HG02981 (cell line): ENCODE data around the gene ZNF81.
"Not testable (repeated sequence)": the region's sequence is repeated elsewhere in the genome, so short reads cannot be mapped to it uniquely, and the experiment has no call there.

Source experiments
- ATAC-seq: cut with Tn5 transposase; IDR thresholded peaks from one replicate; pipeline ENCODE4 v1.9.1; 2021; ENCODE audit warnings: mild to moderate bottlenecking, moderate library complexity; ENCODE audit not compliant: unreplicated experiment

The ZNF81 gene

DNA sequence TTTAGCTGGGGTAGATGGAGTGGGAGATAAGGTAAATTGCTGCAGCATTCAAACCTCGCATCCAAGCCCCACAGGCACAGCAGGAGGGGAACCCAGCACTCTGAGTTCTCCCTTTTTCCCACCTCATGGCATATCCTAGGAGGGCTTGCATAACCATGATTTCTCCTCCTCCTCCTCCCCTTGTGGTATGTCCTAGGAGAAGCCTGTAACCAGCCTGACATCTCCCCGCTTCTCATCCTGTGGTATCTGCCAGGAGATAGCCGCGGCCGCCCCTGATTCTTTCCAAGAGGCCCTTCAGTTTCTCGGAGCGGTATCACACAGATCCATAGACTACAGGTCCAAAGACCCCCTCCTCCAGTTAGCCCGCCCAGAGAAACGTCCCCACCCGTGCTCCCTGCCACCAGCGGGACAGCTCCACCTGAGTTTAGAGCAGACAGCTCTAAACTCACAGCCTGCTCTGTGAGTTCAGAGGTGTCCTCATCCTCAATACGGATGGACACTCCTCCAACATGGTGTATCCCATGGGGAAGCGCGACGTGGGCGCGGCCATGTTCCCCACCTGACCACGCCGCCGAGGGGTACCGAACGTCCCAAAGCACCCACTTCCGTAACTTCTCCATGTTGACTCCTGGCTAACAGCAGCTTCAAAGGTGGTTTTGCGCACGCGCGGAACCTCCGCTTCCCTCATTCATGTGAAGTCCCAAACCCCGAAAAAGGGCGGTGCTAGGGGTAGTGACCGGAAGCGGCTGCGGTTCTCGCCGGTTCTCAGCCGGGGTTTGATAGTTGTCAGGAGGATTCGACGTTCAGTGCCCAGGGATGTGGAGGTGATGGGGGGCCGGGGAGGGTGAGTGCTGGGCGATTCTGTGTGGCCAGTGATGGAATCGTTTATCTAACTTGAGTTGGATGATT lies at the start of gene ZNF81:
Gene ZNF81 (plus strand): TSS at position 739 of the 909 bp plus-strand sequence. CDS start 9,366 bp downstream, outside the sequence.
- ATAC-seq = peak; percentile 81

GRCh38 chrX:47796433-47796906 lies 40.2 kb upstream of the ZNF81 start:
- no peak for ATAC-seq

GRCh38 chrX:47797084-47797483 lies 39.6 kb upstream of the ZNF81 start:
- ATAC-seq = no peak

DNA sequence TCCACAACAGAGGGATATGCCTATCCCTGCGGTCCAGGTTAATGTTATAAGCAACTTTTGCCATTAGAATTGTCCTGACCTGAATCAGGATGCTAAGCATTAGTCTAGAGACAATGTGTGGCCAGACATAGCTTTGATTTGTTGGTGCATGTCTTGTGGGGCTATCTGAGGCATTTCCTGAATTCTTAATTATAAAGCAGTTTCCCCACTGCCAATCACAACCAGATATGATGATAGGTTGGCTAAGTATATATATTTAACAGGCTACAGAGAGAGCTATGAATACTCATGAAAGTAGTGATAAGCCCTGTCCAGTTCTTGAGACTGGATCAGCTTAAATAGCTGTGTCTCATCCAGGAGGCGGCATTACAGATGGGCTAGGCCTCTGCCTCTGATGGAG lies 37.8 kb upstream of the ZNF81 start:
- no peak for ATAC-seq

- no peak for ATAC-seq
Observed at GRCh38 chrX:47802589-47802988, 34.1 kb upstream of the ZNF81 start.

DNA sequence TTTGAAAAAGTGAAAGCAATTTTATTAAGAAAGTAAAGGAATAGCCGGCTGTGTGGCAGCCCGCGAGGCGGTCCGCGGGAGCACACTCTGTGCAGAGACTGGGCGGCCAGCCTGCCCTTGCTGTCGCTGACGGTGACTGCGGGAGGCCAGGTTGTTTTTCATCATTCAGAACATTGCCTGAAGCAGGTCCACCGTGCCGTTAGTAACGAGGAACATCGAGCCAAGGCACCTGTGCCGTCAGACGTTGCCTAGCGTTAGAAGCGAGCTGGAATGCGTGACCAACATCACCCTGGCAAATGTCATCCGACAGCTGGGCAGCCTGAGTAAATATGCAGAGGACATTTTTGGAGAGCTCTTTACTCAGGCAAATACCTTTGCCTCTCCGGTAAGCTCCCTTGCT lies 33.6 kb upstream of the ZNF81 start:
- ATAC-seq = not testable (repeated sequence)

- ATAC-seq = no peak
Observed at GRCh38 chrX:47804315-47804714, 32.4 kb upstream of the ZNF81 start.

- ATAC-seq = not testable (repeated sequence)
Observed at GRCh38 chrX:47805844-47806243, 30.9 kb upstream of the ZNF81 start.

DNA sequence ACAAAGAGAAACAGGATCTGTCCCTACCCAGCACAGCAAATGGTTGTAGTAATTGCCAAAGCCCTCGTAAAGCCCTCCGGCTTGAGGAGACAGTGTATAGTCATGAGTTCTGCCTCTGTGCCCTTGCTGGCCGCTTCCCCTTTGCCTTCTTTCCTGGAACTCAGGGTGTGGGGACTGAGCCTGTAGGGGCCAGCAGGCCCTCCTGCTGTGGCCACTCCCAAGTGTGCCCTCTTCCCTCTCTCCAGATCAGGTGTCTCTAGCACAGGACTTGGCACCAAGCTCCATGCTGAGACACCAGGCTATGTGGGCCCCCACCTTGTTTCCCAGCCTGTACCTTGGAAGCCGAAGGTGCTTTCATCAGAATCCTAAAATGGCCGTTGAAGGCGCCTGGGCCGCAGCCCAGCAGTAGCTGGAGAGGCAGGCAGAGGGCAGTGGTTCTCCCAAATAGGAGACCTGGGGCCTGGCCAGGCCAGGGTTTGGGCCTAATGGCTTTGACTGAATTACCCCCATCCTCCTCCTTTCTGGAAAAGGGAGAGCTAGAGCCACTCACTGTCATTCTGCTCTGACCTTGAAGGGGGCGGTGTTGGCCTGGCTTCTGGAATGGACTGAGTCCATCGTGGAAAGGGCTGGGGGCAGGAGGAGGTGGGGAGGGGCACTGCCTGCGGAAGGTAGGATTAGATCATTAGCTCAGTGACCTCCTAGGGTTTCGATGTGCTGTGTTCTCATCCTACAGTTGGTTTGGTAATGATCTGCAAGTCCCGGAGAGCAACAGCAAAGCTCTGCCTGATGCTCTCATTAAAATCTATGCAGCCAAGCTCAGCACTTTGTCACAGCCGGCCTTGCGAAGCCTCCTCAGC lies 30.1 kb upstream of the ZNF81 start:
- not testable (repeated sequence) for ATAC-seq

- not testable (repeated sequence) for ATAC-seq
Observed at GRCh38 chrX:47807272-47807538, 29.5 kb upstream of the ZNF81 start.

GRCh38 chrX:47807548-47807947 lies 29.2 kb upstream of the ZNF81 start:
- no peak for ATAC-seq

- no peak for ATAC-seq
Observed at GRCh38 chrX:47808904-47809788, 27.6 kb upstream of the ZNF81 start.

DNA sequence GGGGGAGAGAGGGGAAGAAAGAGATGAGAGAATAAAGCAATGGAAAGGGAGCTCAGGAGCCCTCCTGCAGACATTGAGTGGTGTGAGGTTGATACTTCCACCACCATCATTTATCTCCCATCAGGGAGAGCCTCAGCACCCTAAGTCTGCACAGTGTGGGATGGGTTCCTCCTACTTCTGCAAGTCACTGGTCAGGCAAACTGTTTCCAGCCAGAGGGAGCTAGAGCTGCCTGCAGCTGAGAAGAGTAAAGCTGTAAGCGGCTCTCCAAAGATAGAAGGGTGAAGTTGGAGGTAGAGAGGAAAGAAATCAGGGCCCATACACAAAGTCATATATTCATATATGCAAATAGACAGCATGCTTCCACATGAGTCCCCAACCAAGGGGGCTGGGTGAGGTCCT lies 21.9 kb upstream of the ZNF81 start:
- no peak for ATAC-seq

DNA sequence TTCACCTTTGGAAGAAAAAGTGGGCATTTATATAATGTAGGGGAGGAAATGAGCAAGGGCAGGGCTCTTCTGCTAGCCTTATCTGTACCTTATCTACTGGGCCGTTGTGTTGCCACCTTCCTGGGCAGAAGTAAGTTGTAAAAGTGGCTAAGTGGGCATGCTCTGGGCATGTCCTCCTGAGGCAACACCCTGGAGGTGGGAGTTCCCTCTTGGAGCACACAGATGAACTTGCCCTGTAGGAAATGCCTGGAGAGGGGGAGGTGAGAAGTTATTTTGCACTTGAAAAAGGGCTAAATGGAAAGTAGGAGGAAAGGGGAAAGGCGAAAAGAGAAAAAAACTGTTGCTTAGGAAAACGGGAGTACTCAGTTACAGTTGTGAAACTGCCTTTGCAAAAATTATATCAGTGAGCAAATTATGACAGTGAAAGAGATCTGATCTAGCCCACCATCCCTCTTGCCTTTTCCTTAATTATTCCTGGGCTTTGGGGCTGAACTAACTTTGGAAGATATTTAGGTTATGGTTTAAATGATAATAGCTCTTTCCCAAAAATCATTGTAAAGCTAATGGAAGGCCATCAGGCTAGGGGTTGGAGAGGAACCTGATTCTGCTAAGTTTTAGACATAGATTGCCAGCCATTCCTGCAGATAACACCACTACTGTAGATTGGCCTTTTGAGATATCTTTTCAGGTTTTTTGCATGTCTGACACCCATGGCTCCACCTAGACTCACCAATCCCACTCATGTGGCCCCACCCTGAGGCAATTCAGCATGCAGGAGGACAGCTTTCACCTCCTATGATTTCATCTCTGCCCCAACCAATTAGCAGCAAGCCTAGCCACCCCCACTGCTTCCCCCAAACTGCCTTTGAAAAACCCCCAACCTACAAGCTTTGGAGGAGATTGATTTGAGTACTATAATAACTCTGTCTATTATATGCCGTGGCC lies 20.5 kb upstream of the ZNF81 start:
- ATAC-seq = no peak

DNA sequence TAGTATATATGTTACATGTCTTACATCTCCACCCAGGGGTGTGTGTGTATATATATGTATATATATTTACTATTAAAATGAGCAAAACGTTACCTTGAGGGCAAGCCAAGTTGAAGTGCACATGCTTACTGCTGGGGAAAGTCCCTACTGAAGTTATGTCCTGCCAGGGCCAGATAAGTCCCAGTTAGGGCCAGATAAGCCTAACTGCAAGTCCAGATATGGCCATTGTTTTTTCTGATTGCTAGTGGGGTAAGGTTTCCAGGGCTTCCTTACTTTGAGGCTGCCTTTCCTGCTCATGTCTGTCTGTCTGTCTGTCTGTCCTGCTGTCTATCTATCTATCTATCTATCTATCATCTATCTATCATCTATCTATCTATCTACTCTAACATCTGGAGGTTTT lies 19.3 kb upstream of the ZNF81 start:
- ATAC-seq = no peak

GRCh38 chrX:47817897-47818296 lies 18.8 kb upstream of the ZNF81 start:
- ATAC-seq = no peak

DNA sequence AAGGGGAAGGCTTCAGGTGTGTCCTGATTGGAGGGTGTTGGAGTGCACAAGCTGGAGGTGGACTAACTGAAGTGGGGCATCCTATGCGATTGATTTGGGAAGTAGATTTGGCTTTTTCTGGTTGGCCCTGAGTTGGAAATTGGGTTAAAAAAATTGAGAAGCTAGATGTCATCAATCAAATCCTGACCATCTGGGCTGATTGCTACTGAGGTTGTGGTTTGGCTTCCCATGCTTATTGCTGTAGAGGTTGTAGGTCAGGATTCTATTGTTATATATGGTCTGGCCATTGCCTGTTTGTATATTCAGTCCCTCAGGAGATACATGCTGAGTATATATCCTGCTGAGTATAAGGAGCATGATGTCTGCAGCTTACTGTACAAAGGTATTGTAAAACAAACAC lies 7.7 kb upstream of the ZNF81 start:
- no peak for ATAC-seq

GRCh38 chrX:47831788-47832187 lies 4.9 kb upstream of the ZNF81 start:
- no peak for ATAC-seq

DNA sequence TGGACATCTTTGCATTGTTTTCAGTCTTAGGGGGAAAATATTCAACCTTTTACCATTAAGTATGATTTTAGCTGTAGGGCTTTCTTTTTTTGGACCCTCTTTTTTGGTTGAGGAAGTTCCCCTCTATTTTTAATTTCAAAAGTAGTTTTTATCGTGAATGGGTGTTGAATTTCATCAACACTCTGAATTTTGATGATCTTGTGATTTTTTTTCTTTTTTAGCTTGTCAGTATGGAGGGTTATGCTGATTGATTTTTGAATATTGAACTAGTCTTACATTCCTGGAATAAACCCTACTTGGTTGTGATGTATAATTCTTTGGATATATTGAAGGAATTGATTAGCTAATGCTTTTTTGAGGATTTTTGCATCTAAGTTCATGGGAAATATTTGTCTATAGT lies 1.7 kb downstream of the ZNF81 start:
- ATAC-seq = no peak

GRCh38 chrX:47840111-47840510 lies 3.4 kb downstream of the ZNF81 start:
- ATAC-seq = no peak
